ENCODE results near the gene DZIP1.
"Not testable (repeated sequence)": the region's sequence is repeated elsewhere in the genome, so short reads cannot be mapped to it uniquely, and the experiment has no call there.

Gene DZIP1

GRCh38 chr13:95644601-95645052, at the start of gene DZIP1:
Gene DZIP1, minus strand, starts transcription at chr13:95644706. Its CDS starts 2,677 bp downstream, at chr13:95642029.
- DNase-seq (ENCODE audit: low read depth in 1 of 2, low spot score in 1 of 2) = no peak

GRCh38 chr13:95690986-95691385, 46.5 kb upstream of the DZIP1 start:
- DNase-seq (ENCODE audit: low read depth in 1 of 2, low spot score in 1 of 2) = not testable (repeated sequence)

- DNase-seq (ENCODE audit: low read depth in 1 of 2, low spot score in 1 of 2) = no peak
Measured at GRCh38 chr13:95689582-95689926, 45.0 kb upstream of the DZIP1 start.

GRCh38 chr13:95684960-95685359, 40.5 kb upstream of the DZIP1 start:
- not testable (repeated sequence) for DNase-seq (ENCODE audit: low read depth in 1 of 2, low spot score in 1 of 2)

- no peak for DNase-seq (ENCODE audit: low read depth in 1 of 2, low spot score in 1 of 2)
Measured at GRCh38 chr13:95684418-95684817, 39.9 kb upstream of the DZIP1 start.

GRCh38 chr13:95679722-95680121, 35.2 kb upstream of the DZIP1 start:
- DNase-seq (ENCODE audit: low read depth in 1 of 2, low spot score in 1 of 2) = no peak

GRCh38 chr13:95678967-95679366, 34.5 kb upstream of the DZIP1 start:
- DNase-seq (ENCODE audit: low read depth in 1 of 2, low spot score in 1 of 2) = no peak

- no peak for DNase-seq (ENCODE audit: low read depth in 1 of 2, low spot score in 1 of 2)
Measured at GRCh38 chr13:95677564-95678266, 33.2 kb upstream of the DZIP1 start.

- DNase-seq (ENCODE audit: low read depth in 1 of 2, low spot score in 1 of 2) = peak; percentile 95
Measured at GRCh38 chr13:95676762-95677563, 32.5 kb upstream of the DZIP1 start, which contains the start of gene DNAJC3. Gene DNAJC3, plus strand, starts transcription at chr13:95677139. Its CDS starts 117 bp downstream, at chr13:95677256.

GRCh38 chr13:95676105-95676761, 31.7 kb upstream of the DZIP1 start:
- peak in 1 of 2 donors; percentile 4 for DNase-seq (ENCODE audit: low read depth in 1 of 2, low spot score in 1 of 2)

GRCh38 chr13:95671597-95671996, 27.1 kb upstream of the DZIP1 start:
- DNase-seq (ENCODE audit: low read depth in 1 of 2, low spot score in 1 of 2) = no peak

- not testable (repeated sequence) for DNase-seq (ENCODE audit: low read depth in 1 of 2, low spot score in 1 of 2)
Measured at GRCh38 chr13:95667235-95667634, 22.7 kb upstream of the DZIP1 start.

- DNase-seq (ENCODE audit: low read depth in 1 of 2, low spot score in 1 of 2) = no peak
Measured at GRCh38 chr13:95660981-95661581, 16.6 kb upstream of the DZIP1 start.

- DNase-seq (ENCODE audit: low read depth in 1 of 2, low spot score in 1 of 2) = no peak
Measured at GRCh38 chr13:95659500-95659899, 15.0 kb upstream of the DZIP1 start.

GRCh38 chr13:95656386-95657015, 12.0 kb upstream of the DZIP1 start:
- no peak for DNase-seq (ENCODE audit: low read depth in 1 of 2, low spot score in 1 of 2)

- no peak for DNase-seq (ENCODE audit: low read depth in 1 of 2, low spot score in 1 of 2)
Measured at GRCh38 chr13:95652821-95653220, 8.3 kb upstream of the DZIP1 start.

- no peak for DNase-seq (ENCODE audit: low read depth in 1 of 2, low spot score in 1 of 2)
Measured at GRCh38 chr13:95652244-95652764, 7.8 kb upstream of the DZIP1 start.

- no peak for DNase-seq (ENCODE audit: low read depth in 1 of 2, low spot score in 1 of 2)
Measured at GRCh38 chr13:95650696-95651095, 6.2 kb upstream of the DZIP1 start.

GRCh38 chr13:95647321-95647720, 2.8 kb upstream of the DZIP1 start:
- DNase-seq (ENCODE audit: low read depth in 1 of 2, low spot score in 1 of 2) = no peak

- DNase-seq (ENCODE audit: low read depth in 1 of 2, low spot score in 1 of 2) = no peak
Measured at GRCh38 chr13:95643936-95644598, 439 bp downstream of the DZIP1 start.
